Bronchial smooth muscle cell (primary cell): ENCODE measurements around the gene CACNA2D4. TPM values are rescaled to one million over a fixed set of nuclear protein-coding genes. Genes with fewer than 3 reads are reported as not detected.

ENCODE experiments used
- total RNA-seq: library from RNA; depleted of rRNA; stranded (reverse); fragments of >200 nt; gene quantifications from 2 replicates; pipeline ENCODE4 v1.2.1, GENCODE V29; 2014

CACNA2D4 gene
- 0.16 and 0.86 TPM in 2 replicates for total RNA-seq

GRCh38 chr12:1918081-1918883 lies at the start of gene CACNA2D4:
Gene CACNA2D4, minus strand, starts transcription at chr12:1918652. Its CDS starts 179 bp downstream, at chr12:1918473.

GRCh38 chr12:1820191-1820895 lies 98.1 kb downstream of the CACNA2D4 start, which contains the start of gene LRTM2:
Gene LRTM2, plus strand, starts transcription at chr12:1820565. Its CDS starts 7,584 bp downstream, at chr12:1828149.

Other genes starting within 250 kb of the CACNA2D4 start
- 21.6 and 28.7 TPM in 2 replicates for gene ADIPOR2, start 227.6 kb downstream of the CACNA2D4 start, total RNA-seq
- gene LRTM2, start 98.1 kb downstream of the CACNA2D4 start, total RNA-seq = not detected in 2 replicates
- gene DCP1B, start 85.8 kb upstream of the CACNA2D4 start, total RNA-seq = 7.0 and 9.0 TPM in 2 replicates
- 10.0 and 10.1 TPM in 2 replicates for gene CACNA1C, start 134.3 kb upstream of the CACNA2D4 start, total RNA-seq